GM12892 (cell line): Measurements from ENCODE around the gene GIGYF2.
"Not testable (repeated sequence)": the region's sequence is repeated elsewhere in the genome, so short reads cannot be mapped to it uniquely, and the experiment has no call there.

Experiments used
- POLR2A ChIP-seq: IDR thresholded peaks from 2 replicates; pipeline ENCODE4 v1.6.1; 2011; ENCODE audit warnings: low read depth, low read length, control low read depth
- POLR2AphosphoS5 ChIP-seq: IDR thresholded peaks from 2 replicates; pipeline ENCODE4 v1.6.1; 2011; ENCODE audit warnings: low read depth, low read length, control low read depth

DNA sequence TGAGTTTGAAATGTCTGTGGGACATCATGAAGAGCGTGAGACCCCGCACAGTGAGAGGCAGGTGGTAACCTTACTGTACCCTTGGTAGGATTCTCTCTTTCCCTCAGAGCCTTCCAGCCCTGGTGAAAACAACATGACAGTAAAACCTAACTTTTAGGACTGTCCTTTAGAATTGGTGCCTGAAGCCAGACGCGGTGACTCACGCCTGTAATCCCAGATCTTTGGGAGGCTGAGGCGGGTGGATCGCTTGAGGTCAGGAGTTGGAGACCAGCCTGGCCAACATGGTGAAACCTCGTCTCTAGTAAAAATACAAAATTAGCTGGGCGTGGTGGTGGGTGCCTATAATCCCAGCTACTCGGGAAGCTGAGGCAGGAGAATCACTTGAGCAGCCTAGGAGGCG lies 154.9 kb downstream of the GIGYF2 start:
- TF ChIP-seq POLR2A, POLR2AphosphoS5: not testable (repeated sequence)
